ENCODE data around the gene AQP2.

Gene AQP2

GRCh38 chr12:49967777-49968250, 17.3 kb downstream of the AQP2 start:
- in situ Hi-C loops (cut with MboI; ENCODE audit: low sequenced_read_pairs): no loop called here

GRCh38 chr12:49968471-49968870, 17.9 kb downstream of the AQP2 start:
- in situ Hi-C loops (cut with MboI; ENCODE audit: low sequenced_read_pairs): no loop called here

GRCh38 chr12:49969027-49969426, 18.5 kb downstream of the AQP2 start:
- in situ Hi-C loops (cut with MboI; ENCODE audit: low sequenced_read_pairs): no loop called here

- in situ Hi-C loops (cut with MboI; ENCODE audit: low sequenced_read_pairs): loop anchor here (5.0 to 10.0 kb wide), 2 partner anchors 87 to 205 kb away; partner anchors contain the start of gene ASIC1
Observed at GRCh38 chr12:49969651-49970429, 19.3 kb downstream of the AQP2 start.

GRCh38 chr12:49970658-49971057, 20.1 kb downstream of the AQP2 start:
- in situ Hi-C loops (cut with MboI; ENCODE audit: low sequenced_read_pairs): loop anchor here (5.0 to 10.0 kb wide), 2 partner anchors 87 to 204 kb away; partner anchors contain the start of gene ASIC1

- in situ Hi-C loops (cut with MboI; ENCODE audit: low sequenced_read_pairs): loop anchor here (5.0 to 10.0 kb wide), 2 partner anchors 86 to 204 kb away; partner anchors contain the start of gene ASIC1
Observed at GRCh38 chr12:49971141-49971540, 20.6 kb downstream of the AQP2 start.

- in situ Hi-C loops (cut with MboI; ENCODE audit: low sequenced_read_pairs): loop anchor here (5.0 to 10.0 kb wide), 2 partner anchors 85 to 203 kb away; partner anchors contain the start of gene ASIC1
Observed at GRCh38 chr12:49972129-49972528, 21.6 kb downstream of the AQP2 start.

- in situ Hi-C loops (cut with MboI; ENCODE audit: low sequenced_read_pairs): loop anchor here (5.0 to 10.0 kb wide), 2 partner anchors 84 to 202 kb away; partner anchors contain the start of gene ASIC1
Observed at GRCh38 chr12:49972641-49973360, 22.3 kb downstream of the AQP2 start, which contains the start of gene AQP6. Gene AQP6, plus strand, starts transcription at chr12:49972947. Its CDS starts 227 bp downstream, at chr12:49973174.

- in situ Hi-C loops (cut with MboI; ENCODE audit: low sequenced_read_pairs): loop anchor here (5.0 to 10.0 kb wide), 2 partner anchors 84 to 201 kb away; partner anchors contain the start of gene ASIC1
Observed at GRCh38 chr12:49973361-49973830, 22.9 kb downstream of the AQP2 start.

- in situ Hi-C loops (cut with MboI; ENCODE audit: low sequenced_read_pairs): loop anchor here (5.0 to 10.0 kb wide), 2 partner anchors 83 to 201 kb away; partner anchors contain the start of gene ASIC1
Observed at GRCh38 chr12:49974231-49974675, 23.7 kb downstream of the AQP2 start.

GRCh38 chr12:49974677-49975317, 24.3 kb downstream of the AQP2 start:
- in situ Hi-C loops (cut with MboI; ENCODE audit: low sequenced_read_pairs): loop anchor here (5.0 to 10.0 kb wide), 2 partner anchors 83 to 200 kb away; partner anchors contain the start of gene ASIC1

GRCh38 chr12:49975318-49975761, 24.8 kb downstream of the AQP2 start:
- in situ Hi-C loops (cut with MboI; ENCODE audit: low sequenced_read_pairs): loop anchor here (10.0 kb wide), 1 partner anchor 199 kb away; no protein-coding TSS in a partner anchor

GRCh38 chr12:49976557-49976956, 26.0 kb downstream of the AQP2 start:
- in situ Hi-C loops (cut with MboI; ENCODE audit: low sequenced_read_pairs): loop anchor here (10.0 kb wide), 1 partner anchor 198 kb away; no protein-coding TSS in a partner anchor

- in situ Hi-C loops (cut with MboI; ENCODE audit: low sequenced_read_pairs): loop anchor here (10.0 kb wide), 1 partner anchor 197 kb away; no protein-coding TSS in a partner anchor
Observed at GRCh38 chr12:49978125-49978524, 27.6 kb downstream of the AQP2 start.

GRCh38 chr12:49979016-49979586, 28.6 kb downstream of the AQP2 start:
- in situ Hi-C loops (cut with MboI; ENCODE audit: low sequenced_read_pairs): loop anchor here (10.0 kb wide), 1 partner anchor 196 kb away; no protein-coding TSS in a partner anchor

GRCh38 chr12:49979791-49980190, 29.3 kb downstream of the AQP2 start:
- in situ Hi-C loops (cut with MboI; ENCODE audit: low sequenced_read_pairs): loop anchor here (10.0 kb wide), 1 partner anchor 195 kb away; no protein-coding TSS in a partner anchor

GRCh38 chr12:49980501-49981349, 30.2 kb downstream of the AQP2 start:
- in situ Hi-C loops (cut with MboI; ENCODE audit: low sequenced_read_pairs): no loop called here

- in situ Hi-C loops (cut with MboI; ENCODE audit: low sequenced_read_pairs): no loop called here
Observed at GRCh38 chr12:49982246-49983087, 31.9 kb downstream of the AQP2 start.
